Measurements from ENCODE around the gene TMEM44. TPM values are rescaled to one million over a fixed set of nuclear protein-coding genes. Genes with fewer than 3 reads are reported as not detected.
A peak's percentile ranks its signal among the peaks of the same experiment; 100 is the strongest.
"Not testable (repeated sequence)": the region's sequence is repeated elsewhere in the genome, so short reads cannot be mapped to it uniquely, and the experiment has no call there.

Gene TMEM44
- total RNA-seq, 1 donor from 2014 or later: 35.3 TPM

DNA sequence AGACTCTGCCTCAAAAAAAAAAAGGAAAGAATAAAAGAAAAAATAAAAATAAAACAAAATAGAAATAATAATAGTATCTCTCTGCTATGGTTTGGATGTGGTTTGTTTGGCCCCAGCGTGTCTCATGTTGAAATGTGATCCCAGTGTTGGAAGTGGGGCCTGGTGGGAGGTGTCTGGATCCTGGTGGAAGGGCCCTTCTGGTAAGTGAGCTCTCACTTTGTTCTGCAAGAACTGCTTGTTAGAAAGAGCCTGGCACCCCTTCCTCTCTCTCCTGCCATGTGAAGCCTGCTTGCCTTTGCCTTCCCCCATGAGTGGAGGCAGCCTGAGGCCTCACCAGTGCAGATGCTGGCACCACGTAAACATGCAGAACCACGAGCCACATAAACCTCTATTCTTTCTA lies 26.3 kb downstream of the TMEM44 start:
- peaks cover 2% of the 10 kb centered on the region for H3K27me3 Mint-ChIP-seq (ENCODE audit: unreplicated experiment)
- TF ChIP-seq, protein P1, sequence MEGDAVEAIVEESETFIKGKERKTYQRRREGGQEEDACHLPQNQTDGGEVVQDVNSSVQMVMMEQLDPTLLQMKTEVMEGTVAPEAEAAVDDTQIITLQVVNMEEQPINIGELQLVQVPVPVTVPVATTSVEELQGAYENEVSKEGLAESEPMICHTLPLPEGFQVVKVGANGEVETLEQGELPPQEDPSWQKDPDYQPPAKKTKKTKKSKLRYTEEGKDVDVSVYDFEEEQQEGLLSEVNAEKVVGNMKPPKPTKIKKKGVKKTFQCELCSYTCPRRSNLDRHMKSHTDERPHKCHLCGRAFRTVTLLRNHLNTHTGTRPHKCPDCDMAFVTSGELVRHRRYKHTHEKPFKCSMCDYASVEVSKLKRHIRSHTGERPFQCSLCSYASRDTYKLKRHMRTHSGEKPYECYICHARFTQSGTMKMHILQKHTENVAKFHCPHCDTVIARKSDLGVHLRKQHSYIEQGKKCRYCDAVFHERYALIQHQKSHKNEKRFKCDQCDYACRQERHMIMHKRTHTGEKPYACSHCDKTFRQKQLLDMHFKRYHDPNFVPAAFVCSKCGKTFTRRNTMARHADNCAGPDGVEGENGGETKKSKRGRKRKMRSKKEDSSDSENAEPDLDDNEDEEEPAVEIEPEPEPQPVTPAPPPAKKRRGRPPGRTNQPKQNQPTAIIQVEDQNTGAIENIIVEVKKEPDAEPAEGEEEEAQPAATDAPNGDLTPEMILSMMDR (IDR thresholded peaks at IDR 0.05; ENCODE audit: partially characterized antibody, unreplicated experiment): no peak
- DNase-seq: no peak
- H3K4me3 Mint-ChIP-seq (ENCODE audit: unreplicated experiment): no peak overlapping the region
- H3K36me3 Mint-ChIP-seq (ENCODE audit: unreplicated experiment): peaks cover 12% of the 10 kb centered on the region
- no peak overlapping the region for H3K27ac Mint-ChIP-seq (ENCODE audit: unreplicated experiment)
- peaks cover 9% of the 10 kb centered on the region for H3K9me3 Mint-ChIP-seq (ENCODE audit: unreplicated experiment)
- H3K4me1 Mint-ChIP-seq (ENCODE audit: low read depth, unreplicated experiment): peaks cover 18% of the 10 kb centered on the region

DNA sequence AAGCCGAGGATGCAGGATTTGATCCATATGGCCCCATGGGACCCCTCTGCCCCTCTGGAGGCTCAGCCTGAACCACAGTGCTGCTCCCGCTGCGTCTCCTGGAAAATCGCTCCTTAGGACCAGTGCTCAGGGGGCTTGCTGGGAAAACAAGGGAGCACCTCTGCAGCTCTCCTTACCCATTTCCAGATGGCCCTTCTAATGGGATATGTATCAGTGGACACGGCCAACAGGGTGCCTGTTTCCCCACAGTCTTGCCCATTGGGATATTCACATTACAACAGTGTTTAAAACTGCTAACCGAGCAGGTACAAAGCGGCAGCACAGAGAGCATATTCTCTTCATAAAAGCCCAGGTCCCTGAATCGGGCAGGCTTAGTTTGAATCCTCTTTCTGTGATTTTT lies 27.1 kb downstream of the TMEM44 start:
- H3K4me3 Mint-ChIP-seq (ENCODE audit: unreplicated experiment): no peak overlapping the region
- H3K4me1 Mint-ChIP-seq (ENCODE audit: low read depth, unreplicated experiment): peaks cover 18% of the 10 kb centered on the region
- no peak for DNase-seq
- H3K27ac Mint-ChIP-seq (ENCODE audit: unreplicated experiment): no peak overlapping the region
- H3K9me3 Mint-ChIP-seq (ENCODE audit: unreplicated experiment): peaks cover 9% of the 10 kb centered on the region
- H3K36me3 Mint-ChIP-seq (ENCODE audit: unreplicated experiment): peaks cover 12% of the 10 kb centered on the region
- peaks cover 2% of the 10 kb centered on the region for H3K27me3 Mint-ChIP-seq (ENCODE audit: unreplicated experiment)
- TF ChIP-seq, protein P1 (IDR thresholded peaks at IDR 0.05; ENCODE audit: partially characterized antibody, unreplicated experiment): no peak

DNA sequence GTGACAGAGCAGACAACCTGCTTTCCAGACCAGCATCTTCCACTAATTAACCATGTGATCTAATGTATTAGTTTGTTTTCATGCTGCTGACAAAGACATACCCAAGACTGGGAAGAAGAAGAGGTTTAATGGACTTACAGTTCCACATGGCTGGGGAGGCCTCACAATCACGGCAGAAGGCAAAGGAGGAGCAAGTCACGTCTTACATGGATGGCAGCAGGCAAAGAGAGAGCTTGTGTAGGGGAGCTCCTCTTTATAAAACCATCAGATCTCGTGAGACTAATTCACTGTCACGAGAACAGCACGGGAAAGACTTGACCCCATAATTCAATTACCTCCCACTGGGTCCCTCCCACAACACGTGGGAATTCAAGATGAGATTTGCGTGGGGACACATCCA lies 27.9 kb downstream of the TMEM44 start:
- not testable (repeated sequence) for H3K9me3 Mint-ChIP-seq (ENCODE audit: unreplicated experiment); H3K4me3 Mint-ChIP-seq (ENCODE audit: unreplicated experiment); H3K27me3 Mint-ChIP-seq (ENCODE audit: unreplicated experiment); DNase-seq
- Mint-ChIP-seq H3K27ac (ENCODE audit: unreplicated experiment) (peak overlapping the region; percentile 22), H3K4me1 (ENCODE audit: low read depth, unreplicated experiment) (peaks cover 18% of the 10 kb centered on the region), H3K36me3 (ENCODE audit: unreplicated experiment) (peaks cover 12% of the 10 kb centered on the region)

DNA sequence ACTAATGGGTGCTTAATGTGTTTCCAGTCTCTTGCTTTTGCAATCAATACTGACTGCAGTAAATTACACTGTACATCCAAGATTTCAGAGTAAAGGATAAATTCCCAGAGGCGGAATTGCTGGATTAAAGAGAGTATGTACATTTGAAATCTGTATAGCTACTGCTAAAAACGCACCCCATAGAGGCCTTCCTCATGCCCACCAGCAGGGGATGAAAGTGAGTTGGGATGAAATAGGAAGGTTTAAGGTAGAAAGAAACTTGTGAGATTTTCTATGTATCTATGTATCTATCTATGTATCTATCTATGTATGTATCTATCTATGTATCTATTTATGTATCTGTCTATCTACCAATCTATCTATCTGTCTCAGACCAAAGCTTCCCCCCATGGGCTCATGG lies 28.4 kb downstream of the TMEM44 start:
- H3K27me3 Mint-ChIP-seq (ENCODE audit: unreplicated experiment): peaks cover 2% of the 10 kb centered on the region
- peaks cover 12% of the 10 kb centered on the region for H3K36me3 Mint-ChIP-seq (ENCODE audit: unreplicated experiment)
- no peak for DNase-seq
- H3K9me3 Mint-ChIP-seq (ENCODE audit: unreplicated experiment): peaks cover 9% of the 10 kb centered on the region
- TF ChIP-seq, protein P1 (IDR thresholded peaks at IDR 0.05; ENCODE audit: partially characterized antibody, unreplicated experiment): no peak
- H3K27ac Mint-ChIP-seq (ENCODE audit: unreplicated experiment): no peak overlapping the region
- H3K4me3 Mint-ChIP-seq (ENCODE audit: unreplicated experiment): no peak overlapping the region
- peaks cover 18% of the 10 kb centered on the region for H3K4me1 Mint-ChIP-seq (ENCODE audit: low read depth, unreplicated experiment)

DNA sequence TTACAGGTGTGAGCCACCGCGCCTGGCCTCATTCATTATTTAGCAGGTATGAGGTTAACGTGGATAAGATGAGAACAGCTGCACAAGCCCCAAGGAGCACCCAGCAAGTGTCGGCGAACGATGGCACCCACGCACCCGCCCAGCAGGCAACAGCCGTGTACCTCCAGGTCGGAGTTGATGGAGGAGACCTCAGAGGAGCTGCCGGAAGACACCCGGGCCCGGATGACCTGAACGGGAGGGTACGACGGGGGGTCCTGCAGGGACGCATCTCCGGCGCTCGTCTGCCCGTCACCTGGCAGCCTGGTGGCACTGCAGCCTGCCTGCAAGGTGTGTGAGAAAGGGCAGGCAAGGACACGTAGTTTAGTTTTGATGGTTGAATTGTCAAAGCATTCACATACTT lies 29.1 kb downstream of the TMEM44 start:
- Mint-ChIP-seq H3K27me3 (ENCODE audit: unreplicated experiment) (peaks cover 2% of the 10 kb centered on the region), H3K9me3 (ENCODE audit: unreplicated experiment) (peaks cover 8% of the 10 kb centered on the region), H3K36me3 (ENCODE audit: unreplicated experiment) (peaks cover 12% of the 10 kb centered on the region), H3K4me3 (ENCODE audit: unreplicated experiment) (no peak overlapping the region), H3K4me1 (ENCODE audit: low read depth, unreplicated experiment) (peaks cover 12% of the 10 kb centered on the region), H3K27ac (ENCODE audit: unreplicated experiment) (no peak overlapping the region)
- TF ChIP-seq, protein P1 (IDR thresholded peaks at IDR 0.05; ENCODE audit: partially characterized antibody, unreplicated experiment): no peak
- no peak for DNase-seq
